ENCODE results near the gene THRB.

DNA sequence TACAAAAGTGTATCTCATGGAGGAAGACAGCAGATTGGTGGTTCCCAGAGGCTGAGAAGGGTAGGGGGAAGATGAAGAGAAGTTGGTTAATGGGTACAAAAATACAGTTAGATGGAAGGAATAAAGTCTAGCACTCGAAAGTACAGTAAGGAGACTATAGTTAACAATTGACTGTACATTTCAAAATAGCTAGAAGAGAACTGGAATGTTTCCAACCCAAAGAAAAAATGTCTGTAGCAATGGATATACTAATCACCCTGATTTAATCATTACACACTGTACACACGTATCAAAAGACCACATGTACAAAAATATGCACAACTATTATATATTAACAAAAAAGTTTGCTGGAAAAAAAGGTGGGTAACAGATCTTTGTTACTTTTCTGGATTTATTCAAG, 57.3 kb downstream of the THRB start:
- TF ChIP-seq, protein P1, sequence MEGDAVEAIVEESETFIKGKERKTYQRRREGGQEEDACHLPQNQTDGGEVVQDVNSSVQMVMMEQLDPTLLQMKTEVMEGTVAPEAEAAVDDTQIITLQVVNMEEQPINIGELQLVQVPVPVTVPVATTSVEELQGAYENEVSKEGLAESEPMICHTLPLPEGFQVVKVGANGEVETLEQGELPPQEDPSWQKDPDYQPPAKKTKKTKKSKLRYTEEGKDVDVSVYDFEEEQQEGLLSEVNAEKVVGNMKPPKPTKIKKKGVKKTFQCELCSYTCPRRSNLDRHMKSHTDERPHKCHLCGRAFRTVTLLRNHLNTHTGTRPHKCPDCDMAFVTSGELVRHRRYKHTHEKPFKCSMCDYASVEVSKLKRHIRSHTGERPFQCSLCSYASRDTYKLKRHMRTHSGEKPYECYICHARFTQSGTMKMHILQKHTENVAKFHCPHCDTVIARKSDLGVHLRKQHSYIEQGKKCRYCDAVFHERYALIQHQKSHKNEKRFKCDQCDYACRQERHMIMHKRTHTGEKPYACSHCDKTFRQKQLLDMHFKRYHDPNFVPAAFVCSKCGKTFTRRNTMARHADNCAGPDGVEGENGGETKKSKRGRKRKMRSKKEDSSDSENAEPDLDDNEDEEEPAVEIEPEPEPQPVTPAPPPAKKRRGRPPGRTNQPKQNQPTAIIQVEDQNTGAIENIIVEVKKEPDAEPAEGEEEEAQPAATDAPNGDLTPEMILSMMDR (IDR thresholded peaks at IDR 0.05; ENCODE audit: low read depth, low read length), result no peak
- no peak for TF ChIP-seq POLR2A (IDR thresholded peaks at IDR 0.05; ENCODE audit: extremely low read depth, insufficient read length)
- TF ChIP-seq MYC (IDR thresholded peaks at IDR 0.05; ENCODE audit: low read depth, low read length), result no peak
- TF ChIP-seq, protein P2, sequence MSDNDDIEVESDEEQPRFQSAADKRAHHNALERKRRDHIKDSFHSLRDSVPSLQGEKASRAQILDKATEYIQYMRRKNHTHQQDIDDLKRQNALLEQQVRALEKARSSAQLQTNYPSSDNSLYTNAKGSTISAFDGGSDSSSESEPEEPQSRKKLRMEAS (IDR thresholded peaks at IDR 0.05; ENCODE audit: low read depth, low read length), result no peak
